GM19324 (cell line): ENCODE results near the gene TMCO5A.
"Not testable (repeated sequence)": the region's sequence is repeated elsewhere in the genome, so short reads cannot be mapped to it uniquely, and the experiment has no call there.

Experiments
- ATAC-seq: cut with Tn5 transposase; IDR thresholded peaks from one replicate; pipeline ENCODE4 v1.9.1; 2021; ENCODE audit warnings: mild to moderate bottlenecking, moderate library complexity; ENCODE audit not compliant: unreplicated experiment, low FRiP score

The TMCO5A gene

GRCh38 chr15:37934340-37934739 lies at the start of gene TMCO5A:
Gene TMCO5A, plus strand, starts transcription at chr15:37934640. Its CDS starts 1,684 bp downstream, at chr15:37936324.
- no peak for ATAC-seq

- no peak for ATAC-seq
Measured at GRCh38 chr15:37885651-37886050, 48.8 kb upstream of the TMCO5A start.

- ATAC-seq, result no peak
Measured at GRCh38 chr15:37888356-37888755, 46.1 kb upstream of the TMCO5A start.

DNA sequence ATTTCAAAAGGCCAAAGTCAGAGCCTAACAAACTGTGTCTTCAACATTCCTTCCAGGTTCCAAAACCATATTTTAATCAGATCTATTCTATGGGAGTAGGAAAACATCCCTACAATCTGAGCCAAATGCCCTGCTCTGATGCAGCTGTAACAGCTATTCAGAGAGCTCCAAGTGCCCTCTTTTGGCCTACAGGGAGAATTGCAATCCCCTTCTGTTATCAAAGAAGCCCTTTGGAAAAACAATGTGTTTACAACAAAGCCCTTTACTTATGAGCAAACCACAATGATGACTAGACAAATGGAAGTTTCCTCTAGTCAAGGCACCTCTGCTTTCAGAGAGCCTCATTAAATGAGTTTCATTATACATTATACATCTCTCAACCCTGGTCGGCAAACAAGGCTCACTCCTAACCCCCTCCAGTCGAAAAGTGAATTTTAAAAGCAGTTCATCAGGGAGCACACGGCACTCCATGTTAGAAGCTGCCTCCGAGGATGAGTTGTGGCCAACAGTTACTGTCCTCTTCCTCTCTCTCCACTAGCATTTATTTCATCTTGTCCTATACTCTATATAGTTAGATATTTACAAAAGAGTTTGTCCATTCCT lies 42.6 kb upstream of the TMCO5A start:
- no peak for ATAC-seq

DNA sequence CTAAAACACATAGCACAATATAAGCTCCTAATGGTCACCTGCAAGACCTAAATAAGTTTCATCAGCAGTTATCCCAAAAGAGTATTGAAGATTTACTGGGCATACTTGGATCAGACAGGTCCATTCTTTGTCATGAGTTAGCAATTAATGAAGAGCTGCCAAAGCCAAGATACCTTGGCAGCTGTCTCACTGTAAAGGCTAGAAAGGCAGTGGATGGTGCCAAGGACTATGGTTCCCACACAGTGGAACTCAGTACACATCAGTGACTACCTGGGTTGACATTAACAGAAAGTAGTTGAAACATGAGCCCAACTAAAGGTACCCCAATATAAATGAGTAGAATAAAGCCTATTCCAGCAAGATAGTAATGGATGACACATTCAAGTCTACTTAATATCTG lies 41.1 kb upstream of the TMCO5A start:
- ATAC-seq, result no peak

- no peak for ATAC-seq
Measured at GRCh38 chr15:37898362-37898761, 36.1 kb upstream of the TMCO5A start.

GRCh38 chr15:37900326-37901221 lies 33.9 kb upstream of the TMCO5A start:
- ATAC-seq, result no peak

DNA sequence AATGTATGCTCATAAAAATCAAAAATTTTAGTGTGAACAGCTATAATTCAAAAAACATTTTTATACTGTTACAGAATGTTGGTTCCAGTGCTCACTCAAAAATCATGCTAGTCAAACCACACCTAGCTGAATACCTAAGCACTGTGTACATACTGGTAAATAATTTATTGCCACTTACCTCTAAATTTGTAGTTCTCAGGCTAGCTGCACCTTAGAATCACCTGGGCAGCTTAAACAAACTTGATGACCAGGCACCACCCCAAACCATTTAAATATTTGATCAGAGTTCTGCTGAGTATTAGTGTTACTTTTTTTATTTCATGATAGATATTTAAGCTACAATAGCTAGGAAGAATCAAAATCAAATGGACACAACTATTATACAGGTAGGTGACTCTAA lies 32.3 kb upstream of the TMCO5A start:
- ATAC-seq, result no peak

DNA sequence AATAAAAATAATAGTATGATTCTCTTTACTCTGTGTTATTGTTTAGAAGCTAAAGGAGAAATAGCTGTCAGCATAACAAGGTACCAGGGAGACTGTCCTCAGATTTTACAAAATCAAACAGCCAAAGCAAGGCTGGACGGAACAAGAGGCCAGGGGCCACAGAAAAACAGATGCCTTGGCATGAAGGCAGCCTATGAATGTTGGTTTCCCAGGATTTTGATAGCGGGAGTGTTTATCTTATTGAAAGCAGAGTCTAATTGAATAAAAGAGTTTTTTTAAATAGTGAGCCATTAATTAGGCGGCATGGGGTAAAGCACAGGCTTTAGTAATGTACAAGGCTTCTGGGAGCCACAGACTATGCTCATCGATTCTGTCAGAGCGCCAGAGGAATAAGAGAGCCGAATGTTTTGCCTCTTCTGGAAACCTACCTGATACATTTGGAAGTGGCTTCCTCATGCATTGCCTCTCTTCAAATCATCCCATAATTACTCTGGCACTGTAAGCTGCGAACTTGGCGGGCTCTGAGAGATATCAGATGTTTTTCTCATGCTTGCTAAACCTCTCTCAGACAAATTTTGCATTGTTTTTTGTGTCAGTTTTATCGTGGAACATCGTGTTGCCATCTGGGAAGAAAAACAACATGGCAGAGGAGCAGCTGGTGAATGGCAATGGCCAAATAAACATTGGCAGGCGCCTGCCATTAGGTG lies 30.4 kb upstream of the TMCO5A start:
- ATAC-seq, result no peak

DNA sequence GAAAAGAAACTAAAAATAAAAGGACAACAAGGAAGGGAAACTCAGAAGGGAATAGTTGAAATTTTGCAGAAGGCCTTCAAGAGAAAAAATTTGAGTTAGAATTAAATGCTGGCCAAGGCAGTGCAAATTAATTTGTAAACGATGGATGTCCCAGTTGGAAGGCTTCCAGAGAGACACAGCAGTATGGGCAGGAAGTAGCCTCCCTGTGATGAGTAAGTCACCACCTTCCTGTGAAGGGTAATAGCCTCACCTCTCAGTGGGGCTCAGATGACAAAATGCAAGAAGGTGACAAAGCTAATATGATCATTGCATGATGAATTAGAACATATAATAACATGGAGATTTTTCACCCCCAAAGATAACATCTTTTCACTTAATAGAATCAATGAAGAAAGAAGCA lies 27.3 kb upstream of the TMCO5A start:
- ATAC-seq, result no peak

GRCh38 chr15:37921527-37922385 lies 12.7 kb upstream of the TMCO5A start:
- ATAC-seq, result no peak

GRCh38 chr15:37926136-37926535 lies 8.3 kb upstream of the TMCO5A start:
- no peak for ATAC-seq

- no peak for ATAC-seq
Measured at GRCh38 chr15:37929238-37929637, 5.2 kb upstream of the TMCO5A start.

DNA sequence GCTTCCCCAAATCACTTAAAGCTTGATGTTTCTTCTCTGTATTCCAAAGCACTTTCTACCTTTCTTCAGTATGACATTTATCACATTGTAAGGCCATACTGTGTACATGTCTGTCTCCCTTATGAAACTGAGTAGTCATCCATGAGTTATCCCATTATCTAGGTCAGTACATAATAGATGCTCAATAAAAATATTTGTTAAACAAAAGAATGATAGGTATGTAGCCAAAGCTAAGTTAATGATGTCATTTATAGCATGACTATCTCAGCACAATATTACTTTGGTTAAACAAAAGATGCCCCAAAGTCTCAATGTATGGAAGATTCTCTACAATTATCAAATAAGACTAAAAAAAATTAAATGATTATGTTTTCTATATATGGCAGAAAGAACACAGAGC lies 3.1 kb upstream of the TMCO5A start:
- ATAC-seq, result no peak

DNA sequence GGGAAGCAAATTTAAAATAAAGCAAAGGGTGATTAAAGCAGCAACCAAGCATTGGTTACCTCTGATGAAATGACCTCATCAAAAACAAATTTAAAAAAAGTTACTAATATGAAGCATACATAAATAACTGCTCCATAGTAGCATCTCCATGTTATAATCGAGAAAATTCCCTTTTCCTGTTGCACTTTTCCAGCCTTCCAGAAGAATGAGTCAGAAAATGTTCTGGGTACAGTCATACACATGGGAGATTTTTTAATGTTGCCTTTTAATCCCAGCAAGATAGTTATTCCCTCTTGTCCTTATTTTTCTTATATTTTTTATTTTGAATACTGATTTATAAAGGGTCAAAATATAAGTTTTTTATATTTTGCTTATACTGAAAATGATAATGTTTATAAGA lies 2.6 kb upstream of the TMCO5A start:
- no peak for ATAC-seq

DNA sequence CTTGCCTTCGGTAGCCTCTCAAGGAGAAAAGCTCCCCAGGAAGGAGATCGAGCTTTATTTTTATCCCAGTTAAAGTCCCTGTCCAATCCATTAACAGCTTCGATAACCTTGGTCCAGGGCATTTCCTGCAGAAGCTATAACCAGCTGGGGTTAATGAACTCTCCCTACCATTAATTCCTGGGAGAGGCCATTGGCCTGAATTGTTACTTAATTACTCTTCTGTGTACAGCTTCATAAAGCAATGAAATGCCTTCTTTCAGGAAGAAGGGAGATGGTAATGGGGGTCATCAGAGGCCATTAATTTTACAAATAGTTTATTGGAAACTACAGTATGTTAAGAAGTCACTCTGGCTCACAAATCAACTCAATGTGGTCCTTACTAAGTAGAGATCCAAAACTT lies 1.9 kb upstream of the TMCO5A start:
- no peak for ATAC-seq

DNA sequence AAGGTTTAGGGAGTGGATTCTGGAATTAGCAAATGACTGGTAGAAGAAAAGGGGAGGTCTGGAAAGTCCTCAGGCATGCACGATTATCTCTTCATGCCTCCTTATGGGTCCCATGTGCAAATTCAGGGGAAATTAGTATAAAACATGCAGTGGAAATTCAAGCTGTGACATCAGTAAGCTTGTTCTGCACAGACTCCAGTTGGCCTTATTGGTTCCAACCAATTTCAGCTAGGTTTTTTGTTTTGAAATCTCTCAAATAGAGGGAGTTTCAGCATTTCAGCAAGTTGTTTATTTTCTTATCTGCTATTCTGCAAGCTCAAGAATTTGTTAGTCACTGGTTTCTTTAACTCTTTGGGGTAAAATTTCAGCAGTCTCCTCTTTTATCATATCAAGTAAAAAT lies 774 bp upstream of the TMCO5A start:
- ATAC-seq, result no peak

- ATAC-seq, result no peak
Measured at GRCh38 chr15:37940876-37941275, 6.4 kb downstream of the TMCO5A start.

GRCh38 chr15:37941779-37942178 lies 7.3 kb downstream of the TMCO5A start:
- ATAC-seq, result no peak

DNA sequence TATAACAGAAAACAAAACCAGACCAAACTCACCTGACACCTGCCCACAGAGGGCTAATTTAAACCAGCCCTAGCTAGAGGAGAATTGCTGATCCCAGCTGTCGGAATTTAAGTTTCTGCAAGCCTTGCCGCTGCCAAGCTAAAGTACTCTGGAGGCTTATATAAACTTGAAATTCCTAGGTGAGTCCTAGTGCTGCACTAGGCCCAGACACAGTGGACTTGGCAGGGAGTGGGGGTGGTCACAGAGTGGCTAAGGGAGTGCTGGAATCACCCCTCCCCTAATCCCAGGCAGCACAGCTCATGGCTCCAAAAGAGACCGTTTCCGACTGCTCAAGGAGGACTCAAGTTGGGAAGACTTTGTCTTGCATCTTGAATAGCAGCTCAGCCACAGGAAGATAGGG lies 17.6 kb downstream of the TMCO5A start:
- ATAC-seq, result no peak

GRCh38 chr15:37960742-37961141 lies 26.3 kb downstream of the TMCO5A start:
- not testable (repeated sequence) for ATAC-seq
